ENCODE results near the gene ADGRG2.
A peak's percentile ranks its signal among the peaks of the same experiment; 100 is the strongest.

Gene ADGRG2

GRCh38 chrX:18998653-18999052 lies 123.6 kb downstream of the ADGRG2 start:
- no peak for DNase-seq (ENCODE audit: low read depth in 2 of 2)
- H3K4me3 ChIP-seq (replicated peaks in 1 of 2; ENCODE audit: low read depth in 2 of 2, low read length in 2 of 2) = no peak overlapping the region
- no peak for TF ChIP-seq CTCF (IDR thresholded peaks at IDR 0.05; ENCODE audit: low read depth, low read length)

- no peak for TF ChIP-seq CTCF (IDR thresholded peaks at IDR 0.05; ENCODE audit: low read depth, low read length)
- DNase-seq (ENCODE audit: low read depth in 2 of 2) = peak in 1 of 2 donors; percentile 10
- H3K4me3 ChIP-seq (replicated peaks in 1 of 2; ENCODE audit: low read depth in 2 of 2, low read length in 2 of 2) = no peak overlapping the region
These were observed 124.4 kb downstream of the ADGRG2 start for GRCh38 chrX:18997916-18998315.

GRCh38 chrX:18996536-18996935 lies 125.7 kb downstream of the ADGRG2 start:
- no peak for DNase-seq (ENCODE audit: low read depth in 2 of 2)
- no peak for TF ChIP-seq CTCF (IDR thresholded peaks at IDR 0.05; ENCODE audit: low read depth, low read length)
- H3K4me3 ChIP-seq (replicated peaks in 1 of 2; ENCODE audit: low read depth in 2 of 2, low read length in 2 of 2) = no peak overlapping the region

- peak; percentile 33 to 80 for DNase-seq (ENCODE audit: low read depth in 2 of 2)
- TF ChIP-seq CTCF (IDR thresholded peaks at IDR 0.05; ENCODE audit: low read depth, low read length) = no peak
- no peak overlapping the region for H3K4me3 ChIP-seq (replicated peaks in 1 of 2; ENCODE audit: low read depth in 2 of 2, low read length in 2 of 2)
These were observed 127.0 kb downstream of the ADGRG2 start for GRCh38 chrX:18995221-18995620.

- TF ChIP-seq CTCF (IDR thresholded peaks at IDR 0.05; ENCODE audit: low read depth, low read length) = no peak
- DNase-seq (ENCODE audit: low read depth in 2 of 2) = peak; percentile 45 to 85
- H3K4me3 ChIP-seq (replicated peaks in 1 of 2; ENCODE audit: low read depth in 2 of 2, low read length in 2 of 2) = no peak overlapping the region
These were observed 127.6 kb downstream of the ADGRG2 start for GRCh38 chrX:18994713-18995112.

- H3K4me3 ChIP-seq (replicated peaks in 1 of 2; ENCODE audit: low read depth in 2 of 2, low read length in 2 of 2) = no peak overlapping the region
- DNase-seq (ENCODE audit: low read depth in 2 of 2) = no peak
- no peak for TF ChIP-seq CTCF (IDR thresholded peaks at IDR 0.05; ENCODE audit: low read depth, low read length)
These were observed 129.4 kb downstream of the ADGRG2 start for GRCh38 chrX:18992829-18993228.

- no peak for TF ChIP-seq CTCF (IDR thresholded peaks at IDR 0.05; ENCODE audit: low read depth, low read length)
- DNase-seq (ENCODE audit: low read depth in 2 of 2) = no peak
- H3K4me3 ChIP-seq (replicated peaks in 1 of 2; ENCODE audit: low read depth in 2 of 2, low read length in 2 of 2) = peak overlapping the region; percentile 64 to 68
These were observed 137.2 kb downstream of the ADGRG2 start for GRCh38 chrX:18985186-18985435.
